Tibial nerve (tissue), 3 donors: ENCODE data around the gene RNF135.

Source experiments
- POLR2A ChIP-seq, 2 donors: fragments of 450-650 bp; IDR thresholded peaks; one replicate each; pipeline ENCODE4 v1.6.1; 2017; ENCODE audit warnings: antibody characterized with exemption in 2 of 2, mild to moderate bottlenecking in 2 of 2, moderate library complexity in 2 of 2
- TF ChIP-seq, protein P1 (sequence below), 5 experiments: fragments of 200-600 bp in 3 of 5; fragments of 450-650 bp in 2 of 5; sonication (generic) in 3 of 5; IDR thresholded peaks; one replicate each; pipeline ENCODE4 v1.5.1; 2016 to 2019; ENCODE audit warnings: antibody characterized with exemption in 5 of 5, mild to moderate bottlenecking in 3 of 5, moderate library complexity in 2 of 5

DNA sequence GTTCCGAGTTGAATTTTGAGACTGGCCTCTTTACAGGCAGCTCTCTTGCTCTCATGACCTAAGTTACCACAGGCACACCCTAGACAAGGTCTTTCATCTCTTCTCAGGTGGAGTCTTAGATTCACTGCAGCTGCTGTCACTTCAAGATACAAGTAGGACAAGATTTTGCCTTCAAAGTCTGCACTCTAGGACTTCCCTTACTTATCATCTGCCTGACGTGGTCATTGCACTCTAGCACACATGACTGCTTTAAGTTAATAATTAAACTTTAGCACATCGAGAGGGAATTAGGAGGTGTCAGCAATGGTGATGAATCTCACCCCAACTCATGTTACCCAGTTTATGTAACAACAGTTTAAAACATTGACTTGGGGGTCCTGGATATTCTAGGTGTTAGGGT is 25.6 kb downstream of the RNF135 start:
- TF ChIP-seq, protein P1, sequence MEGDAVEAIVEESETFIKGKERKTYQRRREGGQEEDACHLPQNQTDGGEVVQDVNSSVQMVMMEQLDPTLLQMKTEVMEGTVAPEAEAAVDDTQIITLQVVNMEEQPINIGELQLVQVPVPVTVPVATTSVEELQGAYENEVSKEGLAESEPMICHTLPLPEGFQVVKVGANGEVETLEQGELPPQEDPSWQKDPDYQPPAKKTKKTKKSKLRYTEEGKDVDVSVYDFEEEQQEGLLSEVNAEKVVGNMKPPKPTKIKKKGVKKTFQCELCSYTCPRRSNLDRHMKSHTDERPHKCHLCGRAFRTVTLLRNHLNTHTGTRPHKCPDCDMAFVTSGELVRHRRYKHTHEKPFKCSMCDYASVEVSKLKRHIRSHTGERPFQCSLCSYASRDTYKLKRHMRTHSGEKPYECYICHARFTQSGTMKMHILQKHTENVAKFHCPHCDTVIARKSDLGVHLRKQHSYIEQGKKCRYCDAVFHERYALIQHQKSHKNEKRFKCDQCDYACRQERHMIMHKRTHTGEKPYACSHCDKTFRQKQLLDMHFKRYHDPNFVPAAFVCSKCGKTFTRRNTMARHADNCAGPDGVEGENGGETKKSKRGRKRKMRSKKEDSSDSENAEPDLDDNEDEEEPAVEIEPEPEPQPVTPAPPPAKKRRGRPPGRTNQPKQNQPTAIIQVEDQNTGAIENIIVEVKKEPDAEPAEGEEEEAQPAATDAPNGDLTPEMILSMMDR (IDR thresholded peaks at IDR 0.05) = no peak
- no peak for TF ChIP-seq POLR2A (IDR thresholded peaks at IDR 0.05)
